ENCODE data around the gene KMT2B.
"Not testable (repeated sequence)": the region's sequence is repeated elsewhere in the genome, so short reads cannot be mapped to it uniquely, and the experiment has no call there.

Gene KMT2B

GRCh38 chr19:35755550-35756376, 38.0 kb downstream of the KMT2B start:
- in situ Hi-C loops (cut with MboI; ENCODE audit: low sequenced_read_pairs) = no loop called here

DNA sequence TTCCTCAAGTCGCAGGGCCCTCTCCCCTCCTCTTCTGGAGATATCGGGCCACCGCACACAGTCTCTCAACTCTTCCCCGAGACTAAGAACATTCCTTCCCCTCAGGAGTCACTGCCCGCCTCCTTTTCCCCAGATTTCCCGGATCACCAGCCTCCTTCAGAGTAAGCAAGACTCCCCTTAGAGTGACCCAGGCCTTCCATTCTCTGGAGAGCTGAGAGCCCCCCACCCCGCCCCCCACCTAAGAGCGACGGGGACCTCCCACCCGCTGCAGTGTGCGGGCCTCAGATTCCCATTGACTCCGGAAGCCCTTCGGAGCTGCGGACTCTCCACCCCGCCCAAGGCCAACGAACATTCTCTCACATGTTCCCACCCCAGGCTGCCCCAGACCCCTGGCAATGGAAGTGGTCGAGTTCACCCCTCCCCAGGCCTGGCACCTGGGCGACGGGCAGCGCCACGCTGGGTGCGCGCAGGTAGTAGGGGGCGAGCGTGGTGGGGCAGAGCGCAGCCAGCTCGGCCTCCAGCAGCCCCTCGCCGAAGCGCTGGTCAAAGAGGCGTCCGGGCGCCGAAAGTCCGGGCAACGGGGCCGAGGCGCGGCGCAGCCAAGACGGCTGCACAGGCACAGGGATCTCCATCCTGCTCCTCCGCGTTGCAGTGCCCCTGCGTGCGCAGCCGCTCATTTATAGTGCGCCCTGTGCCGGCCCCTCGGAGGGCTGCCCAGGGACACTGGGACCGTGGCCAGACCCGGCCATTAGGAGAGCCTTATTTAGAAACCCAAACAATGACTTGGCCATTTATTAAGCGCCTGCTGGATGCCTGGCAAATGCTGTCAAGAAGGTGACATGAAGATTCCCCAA, 38.8 kb downstream of the KMT2B start, which contains the start of gene HSPB6:
HSPB6 (minus strand) TSS at position 653 of the 854 bp plus-strand sequence; CDS start at position 632, 21 bp downstream.
- in situ Hi-C loops (cut with MboI; ENCODE audit: low sequenced_read_pairs) = no loop called here

GRCh38 chr19:35757231-35757748, 39.5 kb downstream of the KMT2B start:
- in situ Hi-C loops (cut with MboI; ENCODE audit: low sequenced_read_pairs) = no loop called here

- in situ Hi-C loops (cut with MboI; ENCODE audit: low sequenced_read_pairs) = no loop called here
Observed at GRCh38 chr19:35757749-35758608, 40.2 kb downstream of the KMT2B start, which contains the start of gene PROSER3. Gene PROSER3 (plus strand): TSS chr19:35758176. CDS start chr19:35758216, 40 bp downstream.

GRCh38 chr19:35759697-35760096, 41.9 kb downstream of the KMT2B start:
- in situ Hi-C loops (cut with MboI; ENCODE audit: low sequenced_read_pairs) = no loop called here

GRCh38 chr19:35760711-35761349, 43.0 kb downstream of the KMT2B start:
- in situ Hi-C loops (cut with MboI; ENCODE audit: low sequenced_read_pairs) = no loop called here

DNA sequence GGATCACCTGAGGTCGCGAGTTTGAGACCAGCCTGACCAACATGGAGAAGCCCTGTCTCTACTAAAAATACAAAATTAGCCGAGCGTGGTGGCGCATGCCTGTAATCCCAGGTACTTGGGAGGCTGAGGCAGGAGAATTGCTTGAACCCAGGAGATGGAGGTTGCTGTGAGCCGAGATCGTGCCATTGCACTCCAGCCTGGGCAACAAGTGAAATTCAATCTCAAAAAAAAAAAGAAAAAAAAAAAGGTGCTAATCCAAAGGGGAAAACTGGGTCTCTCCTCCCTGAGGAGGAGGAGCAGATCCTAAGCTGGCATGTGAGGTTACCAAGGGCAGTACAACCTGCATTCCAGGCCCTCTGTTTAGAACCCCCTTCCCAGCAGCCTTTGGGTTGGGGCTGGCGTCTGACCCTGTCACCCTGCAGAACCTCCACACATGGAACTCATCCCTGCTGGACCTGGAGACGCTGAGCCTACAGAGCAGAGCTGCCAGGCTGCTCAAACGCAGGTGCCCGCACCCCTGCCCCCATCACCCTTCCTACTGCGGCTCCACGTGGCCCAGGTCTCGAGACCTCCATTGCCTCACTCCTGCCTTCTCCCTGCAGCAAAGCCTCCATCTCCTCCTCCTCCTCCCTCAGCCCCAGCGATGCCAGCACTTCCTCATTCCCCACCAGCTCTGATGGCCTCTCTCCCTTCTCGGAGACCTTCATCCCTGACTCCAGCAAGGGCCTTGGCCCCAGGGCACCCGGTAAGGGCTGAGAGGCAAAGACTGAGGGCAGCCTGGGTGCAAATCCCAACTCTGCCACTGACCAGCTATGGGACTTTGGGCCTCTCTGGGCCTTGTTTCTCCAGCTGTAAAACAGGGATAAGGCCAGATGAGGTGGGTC, 46.9 kb downstream of the KMT2B start:
- in situ Hi-C loops (cut with MboI; ENCODE audit: low sequenced_read_pairs) = no loop called here

GRCh38 chr19:35766571-35767104, 48.8 kb downstream of the KMT2B start:
- in situ Hi-C loops (cut with MboI; ENCODE audit: low sequenced_read_pairs) = no loop called here

DNA sequence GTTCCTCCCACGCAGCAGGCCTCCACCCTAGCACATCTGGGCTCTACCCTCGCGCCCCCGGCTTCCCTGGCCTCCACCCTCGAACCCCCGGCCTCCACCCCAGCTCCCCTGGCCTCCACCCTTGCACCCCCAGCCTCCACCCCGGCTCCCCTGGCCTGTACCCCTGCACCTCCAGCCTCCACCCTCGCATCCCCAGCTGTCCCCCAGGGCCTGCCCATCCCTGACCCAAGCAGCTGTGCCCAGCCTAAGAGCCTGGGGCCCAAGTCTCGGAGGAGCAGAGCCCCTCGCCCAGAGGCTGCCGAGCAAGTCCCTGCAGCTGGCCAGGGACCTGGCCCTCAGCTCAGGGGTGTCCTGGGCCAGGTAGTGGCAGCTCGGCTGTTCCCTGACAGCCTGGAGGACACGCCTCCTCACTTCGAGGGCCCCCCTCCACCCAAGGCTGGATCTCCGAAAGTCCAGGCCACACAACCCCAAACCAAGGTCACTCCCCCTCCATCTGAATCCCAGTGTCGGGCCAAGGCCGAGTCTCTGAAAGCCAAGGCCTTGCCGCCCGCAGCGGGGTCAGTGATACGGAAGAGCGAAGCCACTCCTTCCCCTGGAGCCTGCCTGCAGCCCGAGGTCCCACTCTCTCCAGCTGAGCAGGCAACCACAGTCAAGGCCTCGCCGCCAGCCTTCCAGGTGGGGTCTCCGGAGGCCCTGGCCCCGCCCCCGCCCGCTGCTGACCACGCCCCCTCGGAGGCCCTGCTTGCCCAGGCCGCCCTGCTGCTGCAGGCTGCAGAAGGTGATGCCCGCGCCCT, 49.7 kb downstream of the KMT2B start:
- in situ Hi-C loops (cut with MboI; ENCODE audit: low sequenced_read_pairs) = no loop called here

DNA sequence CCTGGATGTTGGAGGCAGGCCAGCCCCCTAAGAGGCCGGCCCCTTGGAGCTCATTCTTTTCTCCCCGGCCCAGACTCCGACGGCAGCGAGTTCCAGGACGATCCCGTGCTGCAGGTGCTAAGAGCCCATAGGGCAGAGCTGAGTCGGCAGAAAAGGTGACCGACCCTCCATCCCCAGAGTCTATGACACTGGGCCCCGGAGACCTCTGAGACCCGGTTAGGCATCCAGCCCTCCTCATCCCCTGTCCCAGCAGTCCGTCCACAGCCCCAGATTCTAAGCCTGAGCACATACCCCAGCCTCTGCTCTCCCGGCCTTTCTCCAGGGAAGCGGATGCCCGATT, 50.2 kb downstream of the KMT2B start:
- in situ Hi-C loops (cut with MboI; ENCODE audit: low sequenced_read_pairs) = no loop called here

- in situ Hi-C loops (cut with MboI; ENCODE audit: low sequenced_read_pairs) = not testable (repeated sequence)
Observed at GRCh38 chr19:35772362-35772761, 54.6 kb downstream of the KMT2B start.

GRCh38 chr19:35773020-35773806, 55.4 kb downstream of the KMT2B start:
- in situ Hi-C loops (cut with MboI; ENCODE audit: low sequenced_read_pairs) = no loop called here

- in situ Hi-C loops (cut with MboI; ENCODE audit: low sequenced_read_pairs) = no loop called here
Observed at GRCh38 chr19:35774274-35775045, 56.7 kb downstream of the KMT2B start.

GRCh38 chr19:35775046-35775297, 57.2 kb downstream of the KMT2B start:
- in situ Hi-C loops (cut with MboI; ENCODE audit: low sequenced_read_pairs) = no loop called here

DNA sequence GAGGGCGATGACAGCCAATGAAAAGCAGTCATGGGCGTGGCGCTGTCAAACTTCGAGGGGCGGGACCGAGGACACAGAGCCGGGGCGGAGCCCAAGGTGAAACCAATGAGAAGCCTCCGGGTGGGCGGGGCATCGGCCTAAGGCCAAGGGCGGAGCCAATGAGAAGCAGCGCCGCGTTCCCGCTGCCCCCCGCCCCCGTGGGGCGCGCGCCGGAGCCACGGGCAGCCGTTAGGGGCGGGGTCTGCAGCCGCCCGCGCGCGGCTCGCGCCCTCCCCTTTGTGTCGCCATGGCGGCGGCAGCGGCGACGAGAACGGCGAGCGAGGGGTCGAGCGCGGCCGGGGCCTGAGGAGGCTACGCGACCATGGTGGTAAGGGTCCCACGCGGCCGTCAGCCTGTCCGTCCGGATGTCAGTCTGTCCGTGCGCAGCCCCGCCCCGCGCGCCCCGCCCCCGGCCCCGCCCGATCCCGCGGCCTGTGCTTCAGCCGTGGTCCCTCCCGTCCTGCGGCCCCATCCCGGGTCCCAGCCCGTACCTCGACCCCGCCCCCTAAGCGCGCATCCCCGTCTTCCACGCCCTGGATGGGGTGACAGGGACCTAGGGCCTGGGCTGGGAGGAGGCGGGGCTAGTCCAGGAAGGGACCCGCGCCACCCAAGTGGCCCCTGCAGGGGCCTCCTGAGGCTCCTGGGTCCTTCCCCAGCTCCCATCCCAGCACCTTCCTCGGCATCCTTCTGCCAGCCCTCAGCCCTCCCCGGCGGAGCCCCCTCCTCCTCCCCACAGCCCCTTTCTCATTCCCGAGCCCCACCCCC, 57.7 kb downstream of the KMT2B start, which contains the start of gene ARHGAP33:
ARHGAP33 (plus strand) TSS at position 267 of the 804 bp plus-strand sequence; CDS start at position 362, 95 bp downstream.
- in situ Hi-C loops (cut with MboI; ENCODE audit: low sequenced_read_pairs) = no loop called here

Data from HL-60/S4 (cell line).